Adrenal gland (tissue), 5 donors: Measurements from ENCODE around the gene ENG.

ENCODE experiments used
- POLR2A ChIP-seq, 2 donors: fragments of 450-650 bp; IDR thresholded peaks; one replicate each; pipeline ENCODE4 v1.6.1; 2017; ENCODE audit warnings: antibody characterized with exemption in 2 of 2, mild to moderate bottlenecking in 2 of 2, moderate library complexity in 1 of 2
- TF ChIP-seq, protein P1 (sequence below), 6 experiments: fragments of 450-650 bp in 4 of 6; fragments of 200-600 bp in 2 of 6; sonication (generic) in 1 of 6; IDR thresholded peaks; 1 replicate in 5 of 6; 2 replicates in 1 of 6; pipeline versions ENCODE4 v1.5.1 to v1.8.0; 2016 to 2021; ENCODE audit warnings: antibody characterized with exemption in 6 of 6, mild to moderate bottlenecking in 2 of 6, moderate library complexity in 1 of 6
- donor health status: DM: no; HTN: no; CAD: no.

DNA sequence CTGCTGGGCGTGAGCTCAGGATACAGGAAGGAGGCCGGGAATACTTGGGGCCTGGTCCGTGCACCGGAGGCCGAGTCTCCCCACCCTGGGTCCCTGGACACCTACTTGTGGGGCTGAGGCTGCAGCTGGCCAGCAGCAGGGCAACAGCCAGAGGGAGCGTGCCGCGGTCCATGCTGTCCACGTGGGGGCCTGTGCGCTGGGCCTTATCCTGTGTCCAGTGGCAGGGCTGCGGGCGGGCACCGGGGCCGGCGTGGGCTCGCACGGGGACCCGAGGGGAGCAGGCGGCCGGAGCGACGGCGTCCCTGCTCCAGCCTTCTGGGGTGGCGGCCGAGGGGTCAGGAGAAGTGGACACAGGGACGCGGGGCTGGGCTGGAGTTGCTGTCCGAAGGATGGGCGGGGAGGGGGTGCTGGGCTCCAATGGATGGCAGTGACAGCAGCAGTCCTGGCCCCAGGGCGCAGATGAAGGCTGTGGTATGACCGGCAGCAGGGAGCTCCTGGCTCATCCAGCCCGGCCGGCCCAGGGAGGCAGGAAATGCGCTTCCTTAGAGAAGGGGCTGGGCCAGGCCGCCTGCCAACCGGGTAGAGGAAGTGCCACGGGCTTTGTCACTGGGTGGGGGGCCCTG lies at the start of gene ENG:
- TF ChIP-seq, protein P1, sequence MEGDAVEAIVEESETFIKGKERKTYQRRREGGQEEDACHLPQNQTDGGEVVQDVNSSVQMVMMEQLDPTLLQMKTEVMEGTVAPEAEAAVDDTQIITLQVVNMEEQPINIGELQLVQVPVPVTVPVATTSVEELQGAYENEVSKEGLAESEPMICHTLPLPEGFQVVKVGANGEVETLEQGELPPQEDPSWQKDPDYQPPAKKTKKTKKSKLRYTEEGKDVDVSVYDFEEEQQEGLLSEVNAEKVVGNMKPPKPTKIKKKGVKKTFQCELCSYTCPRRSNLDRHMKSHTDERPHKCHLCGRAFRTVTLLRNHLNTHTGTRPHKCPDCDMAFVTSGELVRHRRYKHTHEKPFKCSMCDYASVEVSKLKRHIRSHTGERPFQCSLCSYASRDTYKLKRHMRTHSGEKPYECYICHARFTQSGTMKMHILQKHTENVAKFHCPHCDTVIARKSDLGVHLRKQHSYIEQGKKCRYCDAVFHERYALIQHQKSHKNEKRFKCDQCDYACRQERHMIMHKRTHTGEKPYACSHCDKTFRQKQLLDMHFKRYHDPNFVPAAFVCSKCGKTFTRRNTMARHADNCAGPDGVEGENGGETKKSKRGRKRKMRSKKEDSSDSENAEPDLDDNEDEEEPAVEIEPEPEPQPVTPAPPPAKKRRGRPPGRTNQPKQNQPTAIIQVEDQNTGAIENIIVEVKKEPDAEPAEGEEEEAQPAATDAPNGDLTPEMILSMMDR (IDR thresholded peaks at IDR 0.05): no peak
- TF ChIP-seq POLR2A (IDR thresholded peaks at IDR 0.05): peak; percentile 27 to 58
